ENCODE data around the gene YBX1.

The YBX1 gene

DNA sequence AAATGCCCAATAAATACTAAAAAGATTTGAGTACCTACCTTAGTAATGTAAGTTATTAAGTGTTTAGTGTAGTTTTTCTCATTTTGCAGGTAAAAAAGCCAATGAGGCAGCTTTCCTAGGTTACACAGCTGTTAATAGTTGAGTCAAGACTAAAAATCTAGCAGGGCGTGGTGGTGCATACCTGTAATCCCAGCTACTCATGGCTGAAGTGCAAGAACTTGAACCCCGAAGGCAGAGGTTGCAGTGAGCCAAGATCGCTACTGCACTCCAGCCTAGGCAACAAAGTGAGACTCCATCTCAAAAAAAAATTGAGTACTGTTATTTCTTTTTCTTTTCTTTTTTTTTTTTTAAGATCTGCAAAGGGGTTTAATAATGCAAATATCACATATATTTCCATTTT lies 7.7 kb downstream of the YBX1 start:
- DNase-seq (ENCODE audit: low spot score): no peak

DNA sequence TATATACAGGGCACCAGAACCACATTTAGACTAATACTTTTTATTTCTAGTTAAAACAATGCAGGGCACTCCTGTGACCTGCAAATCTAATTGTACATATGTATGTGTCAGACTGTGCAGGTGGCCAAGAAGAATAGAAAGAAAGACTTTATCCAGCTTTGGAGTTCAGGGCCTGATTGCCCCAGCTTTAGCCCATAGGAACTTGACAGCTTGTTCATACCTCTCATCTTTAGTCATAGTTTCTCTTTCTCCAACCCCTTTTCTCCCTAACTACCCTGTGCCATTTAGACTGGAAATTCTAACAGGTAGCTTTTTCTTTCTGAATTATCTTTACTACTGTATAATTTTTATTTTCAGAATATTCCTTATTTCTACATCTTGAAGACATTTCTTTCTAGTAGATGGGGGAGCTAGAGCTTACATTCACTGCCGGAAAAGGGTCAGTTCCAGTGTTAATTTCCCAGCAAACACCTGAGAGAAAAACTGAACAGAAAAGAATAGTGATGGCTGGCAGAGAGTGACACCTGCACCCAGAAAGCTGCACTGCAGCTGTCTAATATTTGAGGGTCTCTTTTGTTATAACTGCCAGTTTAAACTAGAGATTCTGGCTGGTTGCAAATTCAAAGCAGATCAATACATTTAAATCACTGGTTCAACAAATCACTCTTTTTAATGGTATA lies 8.4 kb downstream of the YBX1 start:
- TF ChIP-seq, protein P1, sequence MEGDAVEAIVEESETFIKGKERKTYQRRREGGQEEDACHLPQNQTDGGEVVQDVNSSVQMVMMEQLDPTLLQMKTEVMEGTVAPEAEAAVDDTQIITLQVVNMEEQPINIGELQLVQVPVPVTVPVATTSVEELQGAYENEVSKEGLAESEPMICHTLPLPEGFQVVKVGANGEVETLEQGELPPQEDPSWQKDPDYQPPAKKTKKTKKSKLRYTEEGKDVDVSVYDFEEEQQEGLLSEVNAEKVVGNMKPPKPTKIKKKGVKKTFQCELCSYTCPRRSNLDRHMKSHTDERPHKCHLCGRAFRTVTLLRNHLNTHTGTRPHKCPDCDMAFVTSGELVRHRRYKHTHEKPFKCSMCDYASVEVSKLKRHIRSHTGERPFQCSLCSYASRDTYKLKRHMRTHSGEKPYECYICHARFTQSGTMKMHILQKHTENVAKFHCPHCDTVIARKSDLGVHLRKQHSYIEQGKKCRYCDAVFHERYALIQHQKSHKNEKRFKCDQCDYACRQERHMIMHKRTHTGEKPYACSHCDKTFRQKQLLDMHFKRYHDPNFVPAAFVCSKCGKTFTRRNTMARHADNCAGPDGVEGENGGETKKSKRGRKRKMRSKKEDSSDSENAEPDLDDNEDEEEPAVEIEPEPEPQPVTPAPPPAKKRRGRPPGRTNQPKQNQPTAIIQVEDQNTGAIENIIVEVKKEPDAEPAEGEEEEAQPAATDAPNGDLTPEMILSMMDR (IDR thresholded peaks at IDR 0.05): no peak
- DNase-seq (ENCODE audit: low spot score): no peak
- Histone ChIP-seq H3K27ac (no peak overlapping the region), H3K4me3 (no peak overlapping the region)

More for the DNA sequence above, 7.7 kb downstream of the YBX1 start:
- Histone ChIP-seq H3K27ac (no peak overlapping the region), H3K4me3 (no peak overlapping the region)
- TF ChIP-seq, protein P1 (IDR thresholded peaks at IDR 0.05): no peak

DNA sequence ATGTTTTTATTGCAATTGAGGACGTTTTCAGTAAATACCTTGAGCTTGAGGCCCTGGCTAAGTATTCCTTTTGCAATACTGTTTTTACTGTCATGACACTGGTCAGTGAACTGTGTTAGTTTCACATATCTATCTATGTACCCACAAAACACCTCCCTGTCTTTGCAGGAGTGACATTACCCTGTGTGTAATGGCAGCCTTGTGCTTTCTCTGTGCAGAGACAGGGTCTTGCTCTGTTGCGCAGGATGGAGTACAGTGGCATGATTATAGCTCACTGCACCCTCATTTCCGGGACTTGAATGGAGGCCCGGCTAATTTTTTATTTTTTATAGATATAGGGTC lies 8.9 kb downstream of the YBX1 start:
- no peak overlapping the region for H3K27ac ChIP-seq
- no peak for DNase-seq (ENCODE audit: low spot score)
- H3K4me3 ChIP-seq: no peak overlapping the region
- TF ChIP-seq, protein P1 (IDR thresholded peaks at IDR 0.05): no peak

DNA sequence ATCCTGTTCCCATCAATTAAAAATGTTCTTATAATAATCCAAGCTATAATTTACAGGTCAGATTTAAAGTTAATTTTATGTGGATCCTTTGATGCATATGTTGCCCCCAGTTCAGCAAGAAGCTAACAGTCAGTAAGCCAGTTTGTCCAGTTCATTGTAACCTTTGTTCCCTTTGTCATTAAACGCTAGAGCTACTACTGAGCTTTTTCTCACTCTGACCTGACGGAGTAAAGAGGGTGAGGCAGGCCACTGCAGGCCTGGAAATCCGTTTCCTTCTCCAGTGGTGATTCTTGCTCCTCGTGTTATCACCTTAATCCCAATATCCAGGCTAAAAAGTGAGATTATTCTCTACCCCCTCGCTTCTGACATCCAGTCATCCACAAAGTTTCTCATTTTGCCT lies 10.2 kb downstream of the YBX1 start:
- no peak overlapping the region for H3K4me3 ChIP-seq
- TF ChIP-seq, protein P1 (IDR thresholded peaks at IDR 0.05): no peak
- no peak for DNase-seq (ENCODE audit: low spot score)
- H3K27ac ChIP-seq: no peak overlapping the region

DNA sequence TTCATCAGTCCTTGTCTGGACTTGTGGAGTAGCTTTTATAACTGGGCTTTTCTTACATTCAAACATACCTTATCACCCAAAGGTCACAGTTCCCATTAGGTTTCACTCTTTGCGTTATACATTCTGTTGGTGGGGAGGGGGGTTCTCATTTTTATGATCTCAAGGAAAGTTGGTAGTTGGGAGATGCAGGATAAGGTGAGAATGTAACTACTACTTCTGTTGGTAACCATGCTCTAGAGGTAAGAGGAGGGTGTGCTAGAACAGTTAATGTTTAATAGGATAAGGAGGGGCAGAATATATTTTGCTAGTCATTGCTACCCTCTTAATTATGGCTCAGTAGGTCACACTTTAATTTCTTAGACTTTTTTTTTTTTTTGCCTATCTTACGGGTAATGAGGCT lies 10.7 kb downstream of the YBX1 start:
- no peak for DNase-seq (ENCODE audit: low spot score)
- Histone ChIP-seq H3K4me3 (no peak overlapping the region), H3K27ac (no peak overlapping the region)
- TF ChIP-seq, protein P1 (IDR thresholded peaks at IDR 0.05): no peak

DNA sequence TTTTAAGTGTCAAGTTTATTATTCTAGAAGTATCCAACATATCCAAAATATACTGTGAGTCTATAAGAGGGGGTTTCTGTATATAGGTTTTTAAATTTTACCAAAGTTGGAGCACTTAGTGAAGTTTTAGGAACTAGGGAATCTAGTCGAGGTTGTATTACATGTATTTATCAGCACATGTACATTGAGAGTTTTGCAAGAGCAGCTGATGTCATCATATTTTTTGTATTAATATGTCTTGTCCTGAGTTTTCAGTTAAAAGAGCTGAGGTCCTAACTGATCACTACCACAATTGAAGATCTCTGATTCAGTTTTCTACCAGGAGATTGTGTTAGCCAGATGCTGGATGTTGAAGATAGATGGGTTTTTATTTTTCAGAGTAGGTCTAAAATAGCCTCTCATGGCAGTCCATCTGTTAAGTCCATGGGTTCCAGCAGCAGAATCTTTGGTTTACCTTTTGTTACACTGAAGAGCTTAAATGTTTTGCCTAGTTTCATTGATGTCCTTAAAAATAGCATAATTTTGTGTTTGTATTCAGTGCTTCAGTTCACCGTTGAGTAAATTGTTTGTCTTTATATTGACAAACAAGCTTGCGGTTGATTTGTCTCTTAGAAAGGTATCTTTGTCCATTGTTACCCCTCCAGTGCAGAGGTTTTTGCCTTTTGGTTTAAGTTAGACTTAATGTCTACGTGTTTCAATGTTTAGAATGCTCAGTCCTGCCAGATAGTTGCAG lies 16.0 kb downstream of the YBX1 start:
- no peak for DNase-seq (ENCODE audit: low spot score)
- no peak overlapping the region for H3K4me3 ChIP-seq
- TF ChIP-seq, protein P1 (IDR thresholded peaks at IDR 0.05): no peak
- no peak overlapping the region for H3K27ac ChIP-seq

DNA sequence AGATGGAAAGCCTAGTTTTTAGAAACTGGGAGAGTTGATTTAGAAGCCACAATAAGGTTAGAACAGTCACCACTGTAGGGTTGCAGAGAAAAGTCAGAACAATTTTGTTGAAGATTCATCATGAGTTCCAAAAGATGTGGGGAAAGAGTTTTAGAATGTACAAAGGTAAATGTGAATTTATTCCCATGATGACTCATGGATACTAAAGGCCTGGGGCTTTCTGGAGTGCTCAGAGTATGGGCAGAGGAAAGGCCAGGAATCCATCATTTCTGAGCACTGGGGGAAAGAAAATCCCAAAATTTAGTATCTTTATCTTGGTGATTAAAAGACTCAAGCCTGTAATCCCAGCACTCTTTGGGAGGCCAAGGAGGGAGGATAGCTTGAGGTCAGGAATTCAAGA lies 17.8 kb downstream of the YBX1 start:
- Histone ChIP-seq H3K27ac (no peak overlapping the region), H3K4me3 (no peak overlapping the region)
- TF ChIP-seq, protein P1 (IDR thresholded peaks at IDR 0.05): no peak
- DNase-seq (ENCODE audit: low spot score): no peak
